ENCODE results near the gene OR2T27. TPM values are rescaled to one million over a fixed set of nuclear protein-coding genes. Genes with fewer than 3 reads are reported as not detected.
A peak's percentile ranks its signal among the peaks of the same experiment; 100 is the strongest.

The OR2T27 gene
- total and polyA plus RNA-seq, 9 of the 15 experiments (the other 6 are each of a cell fraction or from before 2014, with no cell fraction given), result not detected

DNA sequence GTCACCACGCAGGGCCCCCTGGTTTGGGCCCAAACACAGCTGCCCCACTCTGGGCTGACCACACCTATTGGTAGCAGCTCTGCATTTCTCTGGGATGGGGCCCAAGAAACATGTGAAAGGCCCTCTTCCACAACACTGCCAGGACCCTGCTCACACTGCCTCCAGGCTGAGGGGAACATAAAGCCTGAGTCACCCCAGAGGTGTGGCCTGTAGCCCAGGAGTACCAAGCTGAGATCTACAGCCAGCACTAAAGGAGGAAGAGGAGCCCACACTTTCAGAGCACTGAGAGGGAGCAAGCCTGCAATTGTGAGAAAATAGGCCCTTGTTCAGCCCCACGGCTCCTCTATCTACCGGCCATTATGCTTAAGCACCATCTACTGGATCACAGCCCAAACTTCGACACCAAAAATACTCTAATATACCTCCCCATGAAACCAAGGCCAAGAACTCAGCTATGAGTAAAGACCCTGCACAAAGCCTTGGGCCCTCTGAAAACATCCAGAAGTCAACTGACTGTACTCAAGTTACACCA is 43.4 kb downstream of the OR2T27 start:
- POLR2A ChIA-PET, result interaction anchor here (0.7 kb wide), 1 partner anchor 224 kb away, joined by 3 read pairs; no protein-coding TSS in a partner anchor

DNA sequence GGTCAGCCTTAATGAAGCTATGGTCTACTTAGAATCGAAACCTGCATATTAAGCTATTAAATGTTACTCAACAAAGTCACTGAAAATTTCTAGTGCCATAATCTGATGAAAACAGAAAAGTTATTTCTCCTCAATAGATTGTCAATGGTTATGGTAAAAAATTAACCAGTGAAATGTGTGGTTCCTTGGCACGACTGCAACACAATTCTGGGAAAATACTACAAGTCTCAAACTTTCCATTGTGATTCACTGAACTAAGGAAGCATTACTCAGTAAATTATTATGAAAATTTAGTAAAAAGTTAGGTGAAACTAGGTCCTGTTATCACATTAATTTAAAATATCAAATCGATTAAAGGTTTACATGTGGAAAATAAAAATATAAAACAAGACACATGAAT is 45.0 kb downstream of the OR2T27 start:
- in situ Hi-C loops (cut with MboI), result no loop called here
- Histone ChIP-seq H3K27ac (ENCODE audit: extremely low read depth, low read depth, low read length) (no peak overlapping the region), H4K20me1 (replicated peaks; ENCODE audit: control insufficient read depth, insufficient read depth, low read length) (no peaks in the 10 kb centered on the region), H3K4me2 (ENCODE audit: insufficient read depth, low read length) (no peak overlapping the region), H3K36me3 (ENCODE audit: control insufficient read depth, insufficient read depth, low read length) (no peaks in the 10 kb centered on the region), H3K4me1 (replicated peaks in 1 of 2; ENCODE audit: control insufficient read depth in 2 of 2, insufficient read depth in 2 of 2, low read length in 2 of 2) (no peaks in the 10 kb centered on the region), H3K27me3 (ENCODE audit: control insufficient read depth in 2 of 2, insufficient read depth in 2 of 2, low read length in 2 of 2) (no peaks in the 10 kb centered on the region), H3K79me2 (ENCODE audit: control insufficient read depth, insufficient read depth, low read length) (no peaks in the 10 kb centered on the region), H3K9me1 (ENCODE audit: control insufficient read depth, insufficient read depth, low read length) (no peaks in the 10 kb centered on the region), H3K9me3 (replicated peaks; ENCODE audit: control insufficient read depth, insufficient read depth, low read depth, low read length) (no peaks in the 10 kb centered on the region), H3K9ac (ENCODE audit: insufficient read depth in 1 of 2, low read depth in 2 of 2, low read length in 2 of 2) (no peak overlapping the region), H2AFZ (ENCODE audit: low read depth, low read length) (no peak overlapping the region), H3K4me3 (no peak overlapping the region)
- ATAC-seq, result no peak
- DNase-seq (ENCODE audit: extremely low read depth in 1 of 4, low spot score in 3 of 4), result no peak
- ChIA-PET POLR2A (no interaction called here), CTCF (ENCODE audit: low intra/inter-chr PET ratio) (no interaction called here)
- WGBS (ENCODE audit: insufficient coverage, low coverage, missing lambda C conversion rate), result 0% methylated on average over 1 of the region's 3 CpGs
- no TSS peak for BruUV-seq (replicated peaks)
- intact Hi-C loops (cut with micrococcal nuclease), result no loop called here
- no peak for FAIRE-seq
- no peak for TF ChIP-seq SUPT5H (IDR thresholded peaks at IDR 0.05)
- no peak for TF ChIP-seq SMARCB1 (IDR thresholded peaks at IDR 0.05; ENCODE audit: insufficient read length, low read depth)
- TF ChIP-seq RCOR1 (IDR thresholded peaks at IDR 0.05; ENCODE audit: borderline replicate concordance in 1 of 2, low read depth in 2 of 2, low read length in 2 of 2), result no peak
- no peak for TF ChIP-seq POLR2G (IDR thresholded peaks at IDR 0.05; ENCODE audit: low read depth, low read length)
- no peak for TF ChIP-seq PURB (CRISPR knock-in tag; IDR thresholded peaks at IDR 0.05; ENCODE audit: low read depth)
- no peak for TF ChIP-seq ZBTB2 (IDR thresholded peaks at IDR 0.05)
- TF ChIP-seq KLF13 (tag; IDR thresholded peaks at IDR 0.05; ENCODE audit: borderline replicate concordance, low read depth), result no peak
- no peak for TF ChIP-seq AFF4 (CRISPR knock-in tag; IDR thresholded peaks at IDR 0.05)
- TF ChIP-seq ZNF561 (CRISPR knock-in tag; conservative IDR thresholded peaks at IDR 0.05), result no peak
- no peak for TF ChIP-seq FOS (IDR thresholded peaks at IDR 0.05; ENCODE audit: extremely low read depth, insufficient read length)

More for the DNA sequence above, 43.4 kb downstream of the OR2T27 start:
- no peak overlapping the region for H3K4me3 ChIP-seq
- H3K27ac ChIP-seq (ENCODE audit: extremely low read depth, low read depth, low read length), result no peak overlapping the region
- H3K79me2 ChIP-seq (ENCODE audit: control insufficient read depth, insufficient read depth, low read length), result no peaks in the 10 kb centered on the region
- H3K9me1 ChIP-seq (ENCODE audit: control insufficient read depth, insufficient read depth, low read length), result no peaks in the 10 kb centered on the region
- no peaks in the 10 kb centered on the region for H3K4me1 ChIP-seq (replicated peaks in 1 of 2; ENCODE audit: control insufficient read depth in 2 of 2, insufficient read depth in 2 of 2, low read length in 2 of 2)
- H4K20me1 ChIP-seq (replicated peaks; ENCODE audit: control insufficient read depth, insufficient read depth, low read length), result no peaks in the 10 kb centered on the region
- no peak for DNase-seq (ENCODE audit: extremely low read depth in 1 of 4, low spot score in 3 of 4)
- FAIRE-seq, result no peak
- intact Hi-C loops (cut with micrococcal nuclease), result no loop called here
- TF ChIP-seq FOXA1 (IDR thresholded peaks at IDR 0.05; ENCODE audit: borderline replicate concordance) (no peak), RAD21 (CRISPR knock-in tag; conservative IDR thresholded peaks at IDR 0.05 in 1 of 2, IDR thresholded peaks at IDR 0.05 in 1 of 2) (0 out of 4 replicates have a peak, but pooled peaks of 1 of the 2 experiments have one; percentile 7), RBM25 (IDR thresholded peaks at IDR 0.05; ENCODE audit: low read depth, low read length, severe bottlenecking) (no peak)
- no TSS peak for BruUV-seq (replicated peaks)
- H3K9ac ChIP-seq (ENCODE audit: insufficient read depth in 1 of 2, low read depth in 2 of 2, low read length in 2 of 2), result no peak overlapping the region
- WGBS (ENCODE audit: insufficient coverage, low coverage, missing lambda C conversion rate), result no CpG with 5 or more reads among the region's 4 CpGs
- H3K9me3 ChIP-seq (replicated peaks; ENCODE audit: control insufficient read depth, insufficient read depth, low read depth, low read length), result no peaks in the 10 kb centered on the region
- no peaks in the 10 kb centered on the region for H3K27me3 ChIP-seq (ENCODE audit: control insufficient read depth in 2 of 2, insufficient read depth in 2 of 2, low read length in 2 of 2)
- no peak overlapping the region for H3K4me2 ChIP-seq (ENCODE audit: insufficient read depth, low read length)
- CTCF ChIA-PET (ENCODE audit: low intra/inter-chr PET ratio), result no interaction called here
- in situ Hi-C loops (cut with MboI), result no loop called here
- ATAC-seq, result no peak
- no peak overlapping the region for H2AFZ ChIP-seq (ENCODE audit: low read depth, low read length)
- H3K36me3 ChIP-seq (ENCODE audit: control insufficient read depth, insufficient read depth, low read length), result no peaks in the 10 kb centered on the region
